CD14-positive monocyte (primary cell): ENCODE measurements around the gene FBXO45. TPM values are rescaled to one million over a fixed set of nuclear protein-coding genes. Genes with fewer than 3 reads are reported as not detected.

Experiments
- DNase-seq, 3 donors: peaks; one replicate each; pipeline ENCODE4 v3.0.0-alpha.2; 2011 to 2022
- H2AFZ ChIP-seq: 2 replicates; pipeline ENCODE4 v1.6.0; 2012; ENCODE audit warnings: mild to moderate bottlenecking, low read depth, low read length, inconsistent platforms; ENCODE audit not compliant: insufficient read depth, poor library complexity, severe bottlenecking
- H3K27ac ChIP-seq, 2 donors: 1 replicate in 1 of 2; 2 replicates in 1 of 2; pipeline ENCODE4 v1.5.1; 2012 to 2013; ENCODE audit warnings: low read length in 2 of 2, control low read depth in 1 of 2, inconsistent platforms in 1 of 2, low read depth in 1 of 2, mild to moderate bottlenecking in 1 of 2
- H3K27me3 ChIP-seq, 2 donors: one replicate each; pipeline versions ENCODE4 v1.6.0 to v1.6.1; 2011 to 2013; ENCODE audit warnings: low read length in 2 of 2; ENCODE audit not compliant: control insufficient read depth in 2 of 2, insufficient read depth in 2 of 2
- H3K36me3 ChIP-seq, 2 donors: replicated peaks in 1 of 2; 1 replicate in 1 of 2; 2 replicates in 1 of 2; pipeline versions ENCODE4 v1.5.1 to v1.6.1; 2012 to 2013; ENCODE audit warnings: low read length in 2 of 2, control low read depth in 1 of 2, inconsistent platforms in 1 of 2, mild to moderate bottlenecking in 1 of 2; ENCODE audit not compliant: insufficient read depth in 2 of 2, control insufficient read depth in 1 of 2
- H3K4me1 ChIP-seq, 2 donors: 1 replicate in 1 of 2; 2 replicates in 1 of 2; pipeline versions ENCODE4 v1.5.1 to v1.6.1; 2012 to 2013; ENCODE audit warnings: low read length in 2 of 2, control low read depth in 1 of 2, inconsistent platforms in 1 of 2, mild to moderate bottlenecking in 1 of 2, moderate library complexity in 1 of 2; ENCODE audit not compliant: insufficient read depth in 2 of 2, control insufficient read depth in 1 of 2
- H3K4me2 ChIP-seq: replicated peaks from 2 replicates; pipeline ENCODE3; 2012; ENCODE audit warnings: low read length, moderate library complexity, mild to moderate bottlenecking; ENCODE audit not compliant: poor library complexity, severe bottlenecking; ENCODE audit errors: extremely low read depth
- H3K4me3 ChIP-seq, 3 experiments: fragments of 200-600 bp in 1 of 3; sonication (generic) in 1 of 3; replicated peaks in 1 of 3; 1 replicate in 2 of 3; 2 replicates in 1 of 3; pipeline ENCODE4 v1.5.1; 2011 to 2013; ENCODE audit warnings: low read length in 3 of 3, mild to moderate bottlenecking in 3 of 3, control low read depth in 2 of 3, low read depth in 2 of 3, inconsistent platforms in 1 of 3, moderate library complexity in 1 of 3
- H3K79me2 ChIP-seq: 2 replicates; pipeline ENCODE4 v1.6.0; 2012; ENCODE audit warnings: mild to moderate bottlenecking, control low read depth, inconsistent platforms, low read length, moderate library complexity; ENCODE audit not compliant: insufficient read depth
- H3K9ac ChIP-seq: 2 replicates; pipeline ENCODE4 v1.6.0; 2017; ENCODE audit warnings: low read length, mild to moderate bottlenecking; ENCODE audit not compliant: insufficient read depth, poor library complexity, severe bottlenecking
- H3K9me3 ChIP-seq, 2 donors: replicated peaks in 1 of 2; 1 replicate in 1 of 2; 2 replicates in 1 of 2; pipeline versions ENCODE4 v1.5.1 to v1.6.1; 2012 to 2013; ENCODE audit warnings: low read length in 2 of 2, control low read depth in 1 of 2; ENCODE audit not compliant: control insufficient read depth in 1 of 2, insufficient read depth in 1 of 2
- H4K20me1 ChIP-seq: 2 replicates; pipeline ENCODE4 v1.6.0; 2012; ENCODE audit warnings: mild to moderate bottlenecking, low read length, control low read depth, moderate library complexity; ENCODE audit not compliant: insufficient read depth
- H3K27ac Mint-ChIP-seq, 7 donors: one replicate each; pipeline ENCODE4 v1.8.0; 2020; ENCODE audit warnings: mild to moderate bottlenecking in 7 of 7, mixed read lengths in 7 of 7, moderate library complexity in 6 of 7, inconsistent platforms in 2 of 7
- H3K27me3 Mint-ChIP-seq, 3 donors: one replicate each; pipeline ENCODE4 v1.8.0; 2021 to 2022; ENCODE audit warnings: low read depth in 3 of 3, mild to moderate bottlenecking in 3 of 3, mixed read lengths in 3 of 3, moderate library complexity in 3 of 3, inconsistent platforms in 1 of 3
- H3K36me3 Mint-ChIP-seq, 2 donors: one replicate each; pipeline ENCODE4 v1.8.0; 2020; ENCODE audit warnings: mixed read lengths in 2 of 2, inconsistent platforms in 1 of 2, mild to moderate bottlenecking in 1 of 2
- H3K4me1 Mint-ChIP-seq: one replicate; pipeline ENCODE4 v1.8.0; 2020; ENCODE audit warnings: mild to moderate bottlenecking, mixed read lengths
- H3K4me3 Mint-ChIP-seq, 2 donors: one replicate each; pipeline ENCODE4 v1.8.0; 2020; ENCODE audit warnings: mild to moderate bottlenecking in 2 of 2, mixed read lengths in 2 of 2, moderate library complexity in 1 of 2
- H3K9me3 Mint-ChIP-seq, 7 donors: one replicate each; pipeline ENCODE4 v1.8.0; 2020 to 2022; ENCODE audit warnings: mixed read lengths in 7 of 7, mild to moderate bottlenecking in 6 of 7, moderate library complexity in 6 of 7, inconsistent platforms in 2 of 7
- WGBS: methylation state at CpG from one replicate; pipeline ENCODE4 v1.1.5; 2013; ENCODE audit warnings: missing lambda C conversion rate; ENCODE audit not compliant: insufficient coverage; 5-methylcytosine and 5-hydroxymethylcytosine counted together
- intact Hi-C, 2 donors: fragments of 100-400 bp; cut with micrococcal nuclease; formaldehyde crosslinking; loops; one replicate each; pipeline versions ENCODE4 v1.15.0 to v1.15.1; 2023
- polyA plus RNA-seq, 3 donors: library from polyadenylated mRNA; depleted of rRNA in 1 of 3; unstranded in 2 of 3; stranded (reverse) in 1 of 3; fragments of 300-500 nt in 2 of 3; fragments of >200 nt in 1 of 3; fragmentation: Illumina TruSeq in 2 of 3; gene quantifications; 1 replicate in 2 of 3; 2 replicates in 1 of 3; pipeline ENCODE4 v1.2.3, GENCODE V29; 2012 to 2021
- TF ChIP-seq, protein P1 (sequence below): fragments of 200-600 bp; IDR thresholded peaks from one replicate; pipeline ENCODE4 v1.8.0; 2022; ENCODE audit warnings: antibody characterized with exemption, mild to moderate bottlenecking

FBXO45 gene
- polyA plus RNA-seq, 3 donors = 1.8 to 2.8 (median 2.3) TPM

DNA sequence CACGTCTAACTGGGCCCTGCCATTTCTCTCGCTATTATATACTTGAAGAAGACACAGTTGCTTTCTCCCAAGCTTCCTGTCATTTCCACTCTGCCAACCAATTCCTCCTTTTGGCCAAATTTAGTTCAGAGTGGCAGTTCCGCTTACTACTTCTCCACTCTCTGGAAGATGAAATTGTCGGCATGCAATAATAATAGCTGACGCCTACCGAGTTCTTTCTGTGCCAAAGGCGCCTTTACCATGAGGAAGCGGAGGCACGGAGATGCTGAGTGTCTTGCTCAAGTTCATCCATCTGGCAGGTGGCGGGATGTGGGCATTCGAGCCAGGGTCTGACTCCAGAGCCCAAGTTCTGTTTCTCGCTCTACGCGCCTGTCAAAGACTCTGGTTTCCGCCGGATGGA lies 56.4 kb downstream of the FBXO45 start:
- no peaks in the 10 kb centered on the region for H3K9me3 ChIP-seq
- TF ChIP-seq, protein P1, sequence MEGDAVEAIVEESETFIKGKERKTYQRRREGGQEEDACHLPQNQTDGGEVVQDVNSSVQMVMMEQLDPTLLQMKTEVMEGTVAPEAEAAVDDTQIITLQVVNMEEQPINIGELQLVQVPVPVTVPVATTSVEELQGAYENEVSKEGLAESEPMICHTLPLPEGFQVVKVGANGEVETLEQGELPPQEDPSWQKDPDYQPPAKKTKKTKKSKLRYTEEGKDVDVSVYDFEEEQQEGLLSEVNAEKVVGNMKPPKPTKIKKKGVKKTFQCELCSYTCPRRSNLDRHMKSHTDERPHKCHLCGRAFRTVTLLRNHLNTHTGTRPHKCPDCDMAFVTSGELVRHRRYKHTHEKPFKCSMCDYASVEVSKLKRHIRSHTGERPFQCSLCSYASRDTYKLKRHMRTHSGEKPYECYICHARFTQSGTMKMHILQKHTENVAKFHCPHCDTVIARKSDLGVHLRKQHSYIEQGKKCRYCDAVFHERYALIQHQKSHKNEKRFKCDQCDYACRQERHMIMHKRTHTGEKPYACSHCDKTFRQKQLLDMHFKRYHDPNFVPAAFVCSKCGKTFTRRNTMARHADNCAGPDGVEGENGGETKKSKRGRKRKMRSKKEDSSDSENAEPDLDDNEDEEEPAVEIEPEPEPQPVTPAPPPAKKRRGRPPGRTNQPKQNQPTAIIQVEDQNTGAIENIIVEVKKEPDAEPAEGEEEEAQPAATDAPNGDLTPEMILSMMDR = no peak
- peak; percentile 89 to 94 (median 89) for DNase-seq
- Mint-ChIP-seq H3K4me3 (peak overlapping the region; percentile 80 to 89), H3K27ac (peak overlapping the region; percentile 98 to 100 (median 100)), H3K27me3 (peaks cover 0 to 2% (median 0%) of the 10 kb centered on the region in 3 donors), H3K36me3 (peaks cover 0 to 4% of the 10 kb centered on the region in 2 donors), H3K4me1 (peaks cover 75% of the 10 kb centered on the region), H3K9me3 (peaks cover 0 to 3% (median 0%) of the 10 kb centered on the region in 7 donors)
- peak overlapping the region; percentile 80 for H3K4me2 ChIP-seq
- intact Hi-C loops = loop anchor here in 1 of 2 donors (2.0 to 5.0 kb wide), 2 partner anchors 18 to 62 kb away; no protein-coding TSS in a partner anchor
- peak overlapping the region; percentile 18 to 68 (median 48) for H3K4me3 ChIP-seq
- peaks cover 87 to 98% of the 10 kb centered on the region in 2 donors for H3K4me1 ChIP-seq
- peak overlapping the region; percentile 93 to 98 for H3K27ac ChIP-seq
- peak overlapping the region; percentile 76 for H3K9ac ChIP-seq
- H4K20me1 ChIP-seq = no peaks in the 10 kb centered on the region
- peaks cover 34% of the 10 kb centered on the region for H3K79me2 ChIP-seq
- peak overlapping the region; percentile 38 for H2AFZ ChIP-seq
- H3K27me3 ChIP-seq = no peaks in the 10 kb centered on the region
- WGBS = 5% methylated on average over 9 of the region's 16 CpGs
- H3K36me3 ChIP-seq = no peaks in the 10 kb centered on the region

DNA sequence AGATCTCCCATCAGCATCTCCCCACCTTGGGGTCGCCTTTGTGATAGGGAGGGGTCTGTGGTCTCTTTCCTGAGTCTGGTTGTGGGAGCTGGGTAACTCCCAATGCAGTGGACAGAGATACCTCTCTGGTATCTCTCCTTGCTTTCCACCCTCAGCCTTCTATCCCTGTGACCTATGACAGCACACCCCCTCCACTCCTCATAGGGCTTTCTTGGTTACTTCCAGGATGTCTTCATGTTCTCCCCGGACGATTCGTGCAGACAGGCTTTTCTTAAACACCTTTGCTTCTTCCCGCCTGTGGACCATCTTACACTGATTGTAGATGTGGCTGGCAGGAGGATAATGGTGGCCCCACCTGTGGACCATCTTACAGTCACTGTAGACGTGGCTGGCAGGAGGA lies 56.9 kb downstream of the FBXO45 start:
- Histone ChIP-seq H3K27me3 (no peaks in the 10 kb centered on the region), H3K36me3 (no peaks in the 10 kb centered on the region), H3K4me3 (peak overlapping the region in 2 of 3 experiments; percentile 19 to 68), H3K9ac (peak overlapping the region; percentile 76), H3K4me2 (peak overlapping the region; percentile 80), H2AFZ (peak overlapping the region; percentile 38), H3K9me3 (no peaks in the 10 kb centered on the region), H3K4me1 (peaks cover 89 to 98% of the 10 kb centered on the region in 2 donors), H3K79me2 (peaks cover 38% of the 10 kb centered on the region), H3K27ac (peak overlapping the region; percentile 93 to 98), H4K20me1 (no peaks in the 10 kb centered on the region)
- intact Hi-C loops = loop anchor here in 1 of 2 donors (2.0 kb wide), 1 partner anchor 17 kb away; no protein-coding TSS in a partner anchor
- Mint-ChIP-seq H3K27me3 (peaks cover 0 to 2% (median 0%) of the 10 kb centered on the region in 3 donors), H3K36me3 (peaks cover 0 to 3% of the 10 kb centered on the region in 2 donors), H3K9me3 (peaks cover 0 to 3% (median 0%) of the 10 kb centered on the region in 7 donors), H3K4me3 (peak overlapping the region; percentile 80 to 89), H3K4me1 (peaks cover 74% of the 10 kb centered on the region), H3K27ac (peak overlapping the region; percentile 98 to 100 (median 100))
- DNase-seq = peak in 1 of 3 donors; percentile 68
- WGBS = 67% methylated on average over 1 of the region's 6 CpGs
- TF ChIP-seq, protein P1 = no peak
